Upper lobe of left lung (tissue), 6 donors: ENCODE results near the gene APOOL. TPM values are rescaled to one million over a fixed set of nuclear protein-coding genes. Genes with fewer than 3 reads are reported as not detected.
"Not testable (repeated sequence)": the region's sequence is repeated elsewhere in the genome, so short reads cannot be mapped to it uniquely, and the experiment has no call there.

ENCODE experiments used
- ATAC-seq, 2 donors: fragments of 200-7000 bp; cut with Tn5 transposase; one replicate each; pipeline ENCODE4 v1.9.1; 2022; ENCODE audit warnings: mild to moderate bottlenecking in 2 of 2, moderate library complexity in 2 of 2; ENCODE audit not compliant: low FRiP score in 2 of 2
- DNase-seq, 2 donors: peaks; one replicate each; pipeline ENCODE4 v3.0.0-alpha.2; 2019 to 2020
- H3K27ac ChIP-seq, 4 donors: fragments of 200-600 bp; sonication (generic); one replicate each; pipeline ENCODE4 v1.5.1; 2016 to 2019
- H3K27me3 ChIP-seq, 4 donors: fragments of 200-600 bp; sonication (generic); one replicate each; pipeline ENCODE4 v1.5.1; 2017 to 2019
- H3K36me3 ChIP-seq, 4 donors: fragments of 200-600 bp; sonication (generic); one replicate each; pipeline ENCODE4 v1.5.1; 2016 to 2019
- H3K4me1 ChIP-seq, 4 donors: fragments of 200-600 bp; sonication (generic); one replicate each; pipeline ENCODE4 v1.5.1; 2018 to 2019
- H3K4me3 ChIP-seq, 4 donors: fragments of 200-600 bp; sonication (generic); one replicate each; pipeline ENCODE4 v1.5.1; 2017 to 2019; ENCODE audit warnings: mild to moderate bottlenecking in 2 of 4, moderate library complexity in 1 of 4
- H3K9me3 ChIP-seq, 4 donors: fragments of 200-600 bp; sonication (generic); one replicate each; pipeline ENCODE4 v1.5.1; 2018 to 2019
- CTCF ChIP-seq, 6 experiments: fragments of 450-650 bp in 4 of 6; fragments of 200-600 bp in 2 of 6; sonication (generic) in 2 of 6; IDR thresholded peaks; one replicate each; pipeline ENCODE4 v1.5.1; 2016 to 2019; ENCODE audit warnings: antibody characterized with exemption in 6 of 6
- EP300 ChIP-seq, 4 donors: sonication (generic); formaldehyde crosslinking; IDR thresholded peaks; one replicate each; pipeline ENCODE4 v1.5.1; 2017; ENCODE audit warnings: antibody characterized with exemption in 4 of 4, control low read depth in 2 of 4
- POLR2A ChIP-seq, 4 donors: fragments of 450-650 bp; IDR thresholded peaks; one replicate each; pipeline ENCODE4 v1.5.1; 2016 to 2017; ENCODE audit warnings: antibody characterized with exemption in 4 of 4, mild to moderate bottlenecking in 2 of 4
- POLR2AphosphoS5 ChIP-seq, 2 donors: sonication (generic); formaldehyde crosslinking; IDR thresholded peaks; one replicate each; pipeline ENCODE4 v1.5.1; 2017; ENCODE audit warnings: antibody characterized with exemption in 2 of 2
- WGBS, 2 donors: methylation state at CpG; one replicate each; pipeline ENCODE4 v1.1.5; 2017 to 2018; 5-methylcytosine and 5-hydroxymethylcytosine counted together
- total RNA-seq, 6 donors: library from RNA; depleted of rRNA in 4 of 6; stranded (reverse); fragments of >200 nt in 4 of 6; gene quantifications; one replicate each; pipeline versions ENCODE4 v1.1.0 to v1.2.1, GENCODE V29; 2016 to 2021
- donor health status: DM: no; HTN: no; CAD: no; lungs with moderate emphysema.
- donor health status: DM: no; HTN: yes; CAD: no; lungs with severe emphysema.

The APOOL gene
- 10 to 100 TPM in 3 of 6 donors, 1 to 10 TPM in 3; 3.8 to 17.0 (median 11.6) TPM for total RNA-seq

- TF ChIP-seq POLR2AphosphoS5 (IDR thresholded peaks at IDR 0.05) (peak; percentile 42 to 76), EP300 (IDR thresholded peaks at IDR 0.05) (peak in 1 of 4 donors; percentile 11), POLR2A (IDR thresholded peaks at IDR 0.05) (peak in 2 of 4 donors; percentile 30 to 33), CTCF (IDR thresholded peaks at IDR 0.05) (no peak)
- 0 to 38% methylated on average over 15 to 24 of the region's 24 CpGs for WGBS, 2 donors
- DNase-seq (peak; percentile 72 to 86), ATAC-seq (peak; percentile 96 to 100)
- Histone ChIP-seq H3K9me3 (no peaks in the 10 kb centered on the region), H3K27me3 (no peaks in the 10 kb centered on the region), H3K36me3 (no peaks in the 10 kb centered on the region), H3K4me1 (peaks cover 0 to 4% (median 0%) of the 10 kb centered on the region in 4 donors), H3K27ac (peak within 1 kb of the TSS; percentile 38 to 69 (median 59)), H3K4me3 (peak within 1 kb of the TSS; percentile 42 to 69 (median 56))
These were observed at the start of gene APOOL for GRCh38 chrX:85003655-85004244. Gene APOOL (plus strand): TSS chrX:85003877. CDS start chrX:85003913, 36 bp downstream.

- Histone ChIP-seq H3K36me3 (no peaks in the 10 kb centered on the region), H3K27ac (no peak overlapping the region), H3K4me3 (no peak overlapping the region), H3K4me1 (no peaks in the 10 kb centered on the region), H3K9me3 (no peaks in the 10 kb centered on the region), H3K27me3 (no peaks in the 10 kb centered on the region)
- WGBS, 2 donors: 46 to 56% methylated on average over 1 of the region's 1 CpG
- TF ChIP-seq EP300 (IDR thresholded peaks at IDR 0.05) (no peak), POLR2AphosphoS5 (IDR thresholded peaks at IDR 0.05) (no peak), POLR2A (IDR thresholded peaks at IDR 0.05) (no peak), CTCF (IDR thresholded peaks at IDR 0.05) (no peak)
- ATAC-seq (no peak), DNase-seq (no peak)
These were observed 47.4 kb upstream of the APOOL start for GRCh38 chrX:84956304-84956703.

- H3K27me3 ChIP-seq: no peaks in the 10 kb centered on the region
- H3K9me3 ChIP-seq: peaks cover 0 to 6% (median 0%) of the 10 kb centered on the region in 4 donors
- H3K27ac ChIP-seq: no peak overlapping the region
- no peaks in the 10 kb centered on the region for H3K4me1 ChIP-seq
- TF ChIP-seq POLR2AphosphoS5 (IDR thresholded peaks at IDR 0.05) (no peak), CTCF (IDR thresholded peaks at IDR 0.05) (no peak), EP300 (IDR thresholded peaks at IDR 0.05) (no peak), POLR2A (IDR thresholded peaks at IDR 0.05) (no peak)
- DNase-seq (peak in 1 of 2 donors; percentile 37), ATAC-seq (no peak)
- no peaks in the 10 kb centered on the region for H3K36me3 ChIP-seq
- no peak overlapping the region for H3K4me3 ChIP-seq
- WGBS, 2 donors: 84% methylated on average over 17 of the region's 19 CpGs; no CpG with 5 or more reads in 1 of the 2 donors
These were observed 28.9 kb upstream of the APOOL start for GRCh38 chrX:84974803-84975202.

- not testable (repeated sequence) for H3K27me3 ChIP-seq, H3K27ac ChIP-seq, DNase-seq, H3K4me3 ChIP-seq, ATAC-seq, H3K9me3 ChIP-seq, H3K36me3 ChIP-seq, H3K4me1 ChIP-seq
- WGBS, 2 donors: 87 to 95% methylated on average over 5 of the region's 5 CpGs
These were observed 11.9 kb upstream of the APOOL start for GRCh38 chrX:84991739-84992138.

GRCh38 chrX:84993150-84993549, 10.5 kb upstream of the APOOL start:
- WGBS, 2 donors: 83 to 94% methylated on average over 1 of the region's 1 CpG
- H3K36me3 ChIP-seq: no peaks in the 10 kb centered on the region
- no peak for DNase-seq
- H3K9me3 ChIP-seq: no peaks in the 10 kb centered on the region
- no peak for TF ChIP-seq POLR2AphosphoS5 (IDR thresholded peaks at IDR 0.05)
- H3K27me3 ChIP-seq: no peaks in the 10 kb centered on the region
- ATAC-seq: no peak
- no peak overlapping the region for H3K4me3 ChIP-seq
- H3K27ac ChIP-seq: no peak overlapping the region
- no peaks in the 10 kb centered on the region for H3K4me1 ChIP-seq

GRCh38 chrX:85001344-85001743, 2.3 kb upstream of the APOOL start:
- H3K27me3 ChIP-seq: no peaks in the 10 kb centered on the region
- no peaks in the 10 kb centered on the region for H3K36me3 ChIP-seq
- WGBS, 2 donors: 71 to 73% methylated on average over 1 of the region's 1 CpG
- DNase-seq (no peak), ATAC-seq (no peak)
- H3K4me3 ChIP-seq: no peak overlapping the region
- no peak overlapping the region for H3K27ac ChIP-seq
- H3K9me3 ChIP-seq: no peaks in the 10 kb centered on the region
- H3K4me1 ChIP-seq: peaks cover 0 to 4% (median 0%) of the 10 kb centered on the region in 4 donors
- no peak for TF ChIP-seq EP300 (IDR thresholded peaks at IDR 0.05)
- TF ChIP-seq POLR2A (IDR thresholded peaks at IDR 0.05): no peak
- TF ChIP-seq CTCF (IDR thresholded peaks at IDR 0.05): no peak
- no peak for TF ChIP-seq POLR2AphosphoS5 (IDR thresholded peaks at IDR 0.05)
